Measurements from ENCODE around the gene ATXN7L3B.
A peak's percentile ranks its signal among the peaks of the same experiment; 100 is the strongest.

ATXN7L3B gene

GRCh38 chr12:74584483-74585062 lies 46.9 kb downstream of the ATXN7L3B start:
- TF ChIP-seq, protein P1, sequence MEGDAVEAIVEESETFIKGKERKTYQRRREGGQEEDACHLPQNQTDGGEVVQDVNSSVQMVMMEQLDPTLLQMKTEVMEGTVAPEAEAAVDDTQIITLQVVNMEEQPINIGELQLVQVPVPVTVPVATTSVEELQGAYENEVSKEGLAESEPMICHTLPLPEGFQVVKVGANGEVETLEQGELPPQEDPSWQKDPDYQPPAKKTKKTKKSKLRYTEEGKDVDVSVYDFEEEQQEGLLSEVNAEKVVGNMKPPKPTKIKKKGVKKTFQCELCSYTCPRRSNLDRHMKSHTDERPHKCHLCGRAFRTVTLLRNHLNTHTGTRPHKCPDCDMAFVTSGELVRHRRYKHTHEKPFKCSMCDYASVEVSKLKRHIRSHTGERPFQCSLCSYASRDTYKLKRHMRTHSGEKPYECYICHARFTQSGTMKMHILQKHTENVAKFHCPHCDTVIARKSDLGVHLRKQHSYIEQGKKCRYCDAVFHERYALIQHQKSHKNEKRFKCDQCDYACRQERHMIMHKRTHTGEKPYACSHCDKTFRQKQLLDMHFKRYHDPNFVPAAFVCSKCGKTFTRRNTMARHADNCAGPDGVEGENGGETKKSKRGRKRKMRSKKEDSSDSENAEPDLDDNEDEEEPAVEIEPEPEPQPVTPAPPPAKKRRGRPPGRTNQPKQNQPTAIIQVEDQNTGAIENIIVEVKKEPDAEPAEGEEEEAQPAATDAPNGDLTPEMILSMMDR (conservative IDR thresholded peaks at IDR 0.05): no peak
- H3K27ac ChIP-seq: no peak overlapping the region

- peak overlapping the region; percentile 39; the same call in 1 of the 2 replicates for H3K27ac ChIP-seq
- TF ChIP-seq, protein P1 (conservative IDR thresholded peaks at IDR 0.05): no peak
Measured at GRCh38 chr12:74586251-74586650, 48.6 kb downstream of the ATXN7L3B start.

Measured in VCaP (cell line).